Body of pancreas (tissue), 4 donors: Measurements from ENCODE around the gene TBX18. TPM values are rescaled to one million over a fixed set of nuclear protein-coding genes. Genes with fewer than 3 reads are reported as not detected.

Experiments used
- ATAC-seq: fragments of 150-250 bp; one replicate; pipeline ENCODE4 v1.9.1; 2016
- DNase-seq, 4 donors: peaks; one replicate each; pipeline ENCODE4 v3.0.0-alpha.2; 2019
- H3K27ac ChIP-seq, 4 donors: fragments of 200-600 bp; sonication (generic); 1 replicate in 3 of 4; 2 replicates in 1 of 4; pipeline versions ENCODE4 v1.5.1 to v1.6.1; 2016 to 2019; ENCODE audit warnings: mild to moderate bottlenecking in 1 of 4, mixed read lengths in 1 of 4, moderate library complexity in 1 of 4
- H3K27me3 ChIP-seq, 2 donors: fragments of 200-600 bp; sonication (generic); one replicate each; pipeline ENCODE4 v1.6.0; 2016; ENCODE audit warnings: mild to moderate bottlenecking in 1 of 2
- H3K36me3 ChIP-seq, 2 donors: fragments of 200-600 bp; sonication (generic); replicated peaks in 1 of 2; 2 replicates each; pipeline ENCODE4 v1.5.1; 2016; ENCODE audit warnings: low read depth in 2 of 2; ENCODE audit not compliant: insufficient read depth in 1 of 2
- H3K4me1 ChIP-seq: fragments of 200-600 bp; sonication (generic); one replicate; pipeline ENCODE4 v1.6.0; 2016
- H3K4me3 ChIP-seq, 2 donors: fragments of 200-600 bp; sonication (generic); 1 replicate in 1 of 2; 2 replicates in 1 of 2; pipeline ENCODE4 v1.5.1; 2016 to 2019
- H3K9me3 ChIP-seq, 3 donors: fragments of 200-600 bp; sonication (generic); 1 replicate in 2 of 3; 2 replicates in 1 of 3; pipeline ENCODE4 v1.5.1; 2016
- CTCF ChIP-seq, 7 experiments: fragments of 450-650 bp in 4 of 7; fragments of 200-600 bp in 3 of 7; sonication (generic) in 3 of 7; IDR thresholded peaks; one replicate each; pipeline ENCODE4 v1.5.1; 2016 to 2019; ENCODE audit warnings: antibody characterized with exemption in 7 of 7
- POLR2A ChIP-seq, 3 donors: fragments of 450-650 bp; IDR thresholded peaks; one replicate each; pipeline ENCODE4 v1.6.1; 2016; ENCODE audit warnings: antibody characterized with exemption in 3 of 3, mild to moderate bottlenecking in 2 of 3
- WGBS, 2 donors: methylation state at CpG; one replicate each; pipeline ENCODE4 v1.1.5; 2017; 5-methylcytosine and 5-hydroxymethylcytosine counted together
- intact Hi-C: fragments of 100-400 bp; cut with DNase I; formaldehyde crosslinking; loops from one replicate; pipeline ENCODE4 v1.15.1; 2023
- total RNA-seq, 2 donors: library from RNA; depleted of rRNA; stranded (reverse); fragments of >200 nt; gene quantifications; one replicate each; pipeline ENCODE4 v1.1.0, GENCODE V29; 2016

Gene TBX18
- total RNA-seq, 2 donors from 2014 or later = 0.52 to 2.0 TPM

- Histone ChIP-seq H3K27me3 (no peaks in the 10 kb centered on the region), H3K27ac (no peak overlapping the region), H3K9me3 (no peaks in the 10 kb centered on the region), H3K4me1 (no peaks in the 10 kb centered on the region), H3K4me3 (no peak overlapping the region), H3K36me3 (no peaks in the 10 kb centered on the region)
- WGBS, 2 donors = 61 to 76% methylated on average over 3 of the region's 3 CpGs
- TF ChIP-seq CTCF (IDR thresholded peaks at IDR 0.05) (no peak), POLR2A (IDR thresholded peaks at IDR 0.05) (no peak)
- ATAC-seq = no peak
- intact Hi-C loops = no loop called here
- DNase-seq = no peak
These were observed 40.3 kb upstream of the TBX18 start for GRCh38 chr6:84804720-84805119.

- no peak overlapping the region for H3K4me3 ChIP-seq
- H3K27ac ChIP-seq = no peak overlapping the region
- no peak for TF ChIP-seq POLR2A (IDR thresholded peaks at IDR 0.05)
- TF ChIP-seq CTCF (IDR thresholded peaks at IDR 0.05) = no peak
- H3K4me1 ChIP-seq = no peaks in the 10 kb centered on the region
- no peaks in the 10 kb centered on the region for H3K9me3 ChIP-seq
- 49 to 67% methylated on average over 3 of the region's 3 CpGs for WGBS, 2 donors
- DNase-seq (no peak), ATAC-seq (no peak)
- no peaks in the 10 kb centered on the region for H3K36me3 ChIP-seq
- intact Hi-C loops = no loop called here
- H3K27me3 ChIP-seq = no peaks in the 10 kb centered on the region
These were observed 36.9 kb upstream of the TBX18 start for GRCh38 chr6:84801250-84801649.

DNA sequence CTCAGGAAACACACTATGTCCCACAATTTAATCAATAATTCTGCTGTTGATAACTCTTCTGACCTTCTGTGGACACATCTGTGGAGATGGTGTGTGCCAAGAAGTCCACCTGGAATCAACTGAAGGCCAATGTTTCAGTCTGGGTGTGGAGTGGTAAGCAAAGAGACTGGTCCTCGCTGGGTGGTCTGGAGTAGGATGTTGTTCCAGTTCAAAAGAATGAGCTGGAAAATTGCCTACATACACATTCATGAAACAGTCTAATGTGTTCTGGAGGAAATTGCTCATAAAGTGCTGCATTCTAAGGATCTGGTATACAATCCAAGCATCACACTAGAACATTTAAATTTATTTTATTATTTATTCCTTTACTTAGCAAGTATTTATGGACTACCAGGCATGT, 33.9 kb upstream of the TBX18 start:
- no peak overlapping the region for H3K4me3 ChIP-seq
- no peak for TF ChIP-seq CTCF (IDR thresholded peaks at IDR 0.05)
- no peak for TF ChIP-seq POLR2A (IDR thresholded peaks at IDR 0.05)
- H3K27me3 ChIP-seq = no peaks in the 10 kb centered on the region
- no peak overlapping the region for H3K27ac ChIP-seq
- H3K36me3 ChIP-seq = no peaks in the 10 kb centered on the region
- no peaks in the 10 kb centered on the region for H3K4me1 ChIP-seq
- DNase-seq (no peak), ATAC-seq (no peak)
- no peaks in the 10 kb centered on the region for H3K9me3 ChIP-seq
- 29 to 60% methylated on average over 1 of the region's 1 CpG for WGBS, 2 donors
- intact Hi-C loops = no loop called here

GRCh38 chr6:84796343-84796742, 31.9 kb upstream of the TBX18 start:
- TF ChIP-seq CTCF (IDR thresholded peaks at IDR 0.05) = no peak
- no peak for TF ChIP-seq POLR2A (IDR thresholded peaks at IDR 0.05)
- intact Hi-C loops = no loop called here
- WGBS, 2 donors = 35% methylated on average over 2 of the region's 2 CpGs

DNA sequence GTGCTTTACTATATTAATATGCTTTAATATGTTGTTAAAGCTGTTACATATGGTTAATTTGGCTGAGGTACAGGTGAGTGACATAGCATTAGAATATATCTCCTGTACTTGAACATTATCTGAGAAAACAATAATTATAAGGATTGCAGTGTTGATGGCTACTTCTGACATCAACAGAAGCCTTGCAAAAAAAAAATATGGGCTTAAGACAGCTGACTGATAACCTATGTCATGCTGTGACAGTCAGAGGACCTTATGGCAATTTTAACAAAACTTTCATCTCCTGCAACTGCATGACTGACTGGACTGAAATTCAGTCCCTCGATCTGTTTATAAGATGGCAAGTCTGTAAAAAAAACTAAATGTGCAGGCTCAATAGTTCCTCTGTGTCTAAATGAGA, 27.5 kb upstream of the TBX18 start:
- no peaks in the 10 kb centered on the region for H3K27me3 ChIP-seq
- DNase-seq (no peak), ATAC-seq (no peak)
- no peaks in the 10 kb centered on the region for H3K4me1 ChIP-seq
- WGBS, 2 donors = 43 to 72% methylated on average over 1 of the region's 1 CpG
- H3K9me3 ChIP-seq = peaks cover 0 to 3% (median 0%) of the 10 kb centered on the region in 3 donors
- H3K27ac ChIP-seq = no peak overlapping the region
- H3K4me3 ChIP-seq = no peak overlapping the region
- no peaks in the 10 kb centered on the region for H3K36me3 ChIP-seq
- no peak for TF ChIP-seq CTCF (IDR thresholded peaks at IDR 0.05)
- no peak for TF ChIP-seq POLR2A (IDR thresholded peaks at IDR 0.05)
- intact Hi-C loops = no loop called here

More at GRCh38 chr6:84796343-84796742, 31.9 kb upstream of the TBX18 start:
- Histone ChIP-seq H3K9me3 (no peaks in the 10 kb centered on the region), H3K27me3 (no peaks in the 10 kb centered on the region), H3K4me1 (no peaks in the 10 kb centered on the region), H3K4me3 (no peak overlapping the region), H3K27ac (no peak overlapping the region), H3K36me3 (no peaks in the 10 kb centered on the region)
- ATAC-seq = no peak
- DNase-seq = no peak
